ENCODE data around the gene MAP2K6. TPM values are rescaled to one million over a fixed set of nuclear protein-coding genes. Genes with fewer than 3 reads are reported as not detected.

The MAP2K6 gene
- total RNA-seq, 1 experiment from 2014 or later: 12.2 TPM

DNA sequence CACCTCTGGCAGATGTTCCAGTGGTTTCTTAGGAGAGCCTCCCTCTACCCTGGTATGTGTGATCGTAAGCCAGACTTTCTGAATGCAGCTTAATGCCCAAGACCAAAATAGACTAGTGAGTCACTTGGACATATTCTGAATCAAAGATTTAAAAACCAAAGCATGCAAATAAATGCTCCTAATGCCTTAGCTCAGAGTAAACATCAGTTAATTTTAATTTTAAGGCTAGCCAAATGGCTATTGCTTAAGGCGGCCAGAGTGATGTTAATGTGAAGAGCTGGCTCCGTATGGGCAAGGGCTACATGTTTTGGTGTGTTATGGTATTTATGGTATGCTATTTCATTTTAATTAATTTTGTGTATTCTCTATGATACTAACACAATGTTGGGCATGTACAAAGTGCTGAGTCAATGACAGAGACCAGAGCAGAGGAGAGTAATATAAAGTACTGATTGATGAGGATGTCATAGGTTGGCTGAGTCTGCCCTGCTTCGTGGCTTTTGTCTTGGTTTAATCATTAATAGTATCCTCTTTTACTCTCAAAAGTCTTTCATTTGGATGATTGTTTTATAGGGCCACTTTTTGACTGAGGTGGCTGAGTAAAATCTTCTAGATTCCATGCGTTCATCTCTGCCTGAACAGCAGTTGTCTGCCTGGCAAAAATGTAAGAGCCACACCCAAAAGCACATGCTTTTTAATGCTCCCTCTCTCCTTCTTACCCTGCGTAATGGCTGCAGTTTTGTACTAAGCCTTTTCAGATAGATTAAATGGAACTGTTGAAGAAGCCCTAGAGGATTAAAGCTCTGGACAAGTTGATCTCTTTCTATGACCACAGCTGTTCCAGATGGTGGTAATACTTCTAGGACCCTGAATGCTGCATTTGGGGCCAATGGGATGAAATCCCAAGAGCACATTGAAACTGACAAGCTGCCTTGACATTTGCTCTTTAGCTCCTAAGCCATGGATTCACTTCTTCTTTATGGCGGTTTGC is 59.6 kb downstream of the MAP2K6 start:
- 0 out of 2 replicates have a peak overlapping the region, but pooled peaks have one; percentile 2 for H3K4me2 ChIP-seq (ENCODE audit: low read length)
- peaks cover 15% of the 10 kb centered on the region for H3K4me1 ChIP-seq (ENCODE audit: insufficient read depth, low read length)
- H3K79me2 ChIP-seq (ENCODE audit: low read length): no peaks in the 10 kb centered on the region
- ATAC-seq: peak; percentile 84
- 0 out of 2 replicates have a peak overlapping the region, but pooled peaks have one; percentile 5 for H3K27ac ChIP-seq (ENCODE audit: low read length)
- ChIA-PET CTCF (no interaction called here), POLR2A (ENCODE audit: unreplicated experiment) (interaction anchor here (0.6 kb wide), 1 partner anchor 36 kb away, joined by 3 read pairs; no protein-coding TSS in a partner anchor)
- H3K9me3 ChIP-seq (ENCODE audit: low read length): no peaks in the 10 kb centered on the region
- H2AFZ ChIP-seq (ENCODE audit: low read length): peak overlapping the region; percentile 16; the same call in 1 of the 2 replicates
- BruUV-seq (replicated peaks): no TSS peak
- H3K9me2 ChIP-seq (replicated peaks; ENCODE audit: low read length): no peaks in the 10 kb centered on the region
- DNase-seq: peak; percentile 18
- TF ChIP-seq EZH2phosphoT487 (IDR thresholded peaks at IDR 0.05; ENCODE audit: borderline replicate concordance, low read length): no peak
- no peak for TF ChIP-seq EZH2 (IDR thresholded peaks at IDR 0.05; ENCODE audit: low read length, unreplicated experiment)
- TF ChIP-seq, protein P1, sequence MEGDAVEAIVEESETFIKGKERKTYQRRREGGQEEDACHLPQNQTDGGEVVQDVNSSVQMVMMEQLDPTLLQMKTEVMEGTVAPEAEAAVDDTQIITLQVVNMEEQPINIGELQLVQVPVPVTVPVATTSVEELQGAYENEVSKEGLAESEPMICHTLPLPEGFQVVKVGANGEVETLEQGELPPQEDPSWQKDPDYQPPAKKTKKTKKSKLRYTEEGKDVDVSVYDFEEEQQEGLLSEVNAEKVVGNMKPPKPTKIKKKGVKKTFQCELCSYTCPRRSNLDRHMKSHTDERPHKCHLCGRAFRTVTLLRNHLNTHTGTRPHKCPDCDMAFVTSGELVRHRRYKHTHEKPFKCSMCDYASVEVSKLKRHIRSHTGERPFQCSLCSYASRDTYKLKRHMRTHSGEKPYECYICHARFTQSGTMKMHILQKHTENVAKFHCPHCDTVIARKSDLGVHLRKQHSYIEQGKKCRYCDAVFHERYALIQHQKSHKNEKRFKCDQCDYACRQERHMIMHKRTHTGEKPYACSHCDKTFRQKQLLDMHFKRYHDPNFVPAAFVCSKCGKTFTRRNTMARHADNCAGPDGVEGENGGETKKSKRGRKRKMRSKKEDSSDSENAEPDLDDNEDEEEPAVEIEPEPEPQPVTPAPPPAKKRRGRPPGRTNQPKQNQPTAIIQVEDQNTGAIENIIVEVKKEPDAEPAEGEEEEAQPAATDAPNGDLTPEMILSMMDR (conservative IDR thresholded peaks at IDR 0.05; ENCODE audit: low read depth, low read length): no peak
- intact Hi-C loops (cut with micrococcal nuclease): loop anchor here (5.0 kb wide), 1 partner anchor 137 kb away; no protein-coding TSS in a partner anchor
- H3K9ac ChIP-seq (ENCODE audit: low read length): no peak overlapping the region
- no peaks in the 10 kb centered on the region for H3K36me3 ChIP-seq (ENCODE audit: low read depth, low read length)
- no peaks in the 10 kb centered on the region for H3K27me3 ChIP-seq (ENCODE audit: low read length)
- H3K4me3 ChIP-seq (ENCODE audit: low read length): no peak overlapping the region
- no peaks in the 10 kb centered on the region for H4K20me1 ChIP-seq (ENCODE audit: low read length)
- no peaks in the 10 kb centered on the region for H3F3A ChIP-seq (ENCODE audit: low read length, unreplicated experiment)

DNA sequence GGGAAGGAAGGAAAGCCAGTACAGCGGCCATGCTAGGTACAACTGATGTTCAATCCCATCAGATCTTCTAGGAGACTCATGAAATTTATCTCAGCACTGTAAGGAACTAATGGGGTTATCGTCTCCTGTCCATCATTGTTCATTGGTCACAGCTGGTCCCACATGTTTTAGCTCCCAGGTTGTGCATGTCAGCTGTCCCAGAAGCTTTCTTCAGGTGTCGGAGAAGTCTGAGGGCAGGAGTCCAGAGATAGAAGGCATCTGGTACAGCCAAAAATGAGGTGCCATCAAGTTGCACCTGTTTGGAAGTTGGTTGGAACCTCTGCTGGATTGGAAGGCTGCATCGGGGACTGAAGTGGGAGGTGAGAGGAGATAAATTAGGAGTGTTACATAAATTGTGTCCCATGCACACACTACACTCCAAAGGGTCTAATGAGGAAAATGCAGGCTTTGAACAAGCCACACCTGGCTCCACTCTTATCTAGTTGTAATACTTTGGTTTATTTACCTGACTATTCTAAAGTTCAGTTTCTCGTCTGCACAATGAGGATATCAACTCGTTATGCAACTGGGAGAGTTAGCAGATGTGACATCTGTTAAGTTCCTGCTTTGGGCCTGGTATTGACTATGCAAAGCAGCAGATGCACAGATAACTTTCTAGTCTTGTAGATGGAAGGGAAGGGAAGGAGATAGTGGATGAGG is 62.9 kb downstream of the MAP2K6 start:
- Histone ChIP-seq H2AFZ (ENCODE audit: low read length) (no peak overlapping the region), H3K9me3 (ENCODE audit: low read length) (no peaks in the 10 kb centered on the region), H3K79me2 (ENCODE audit: low read length) (no peaks in the 10 kb centered on the region), H3K27ac (ENCODE audit: low read length) (no peak overlapping the region), H3K4me1 (ENCODE audit: insufficient read depth, low read length) (peaks cover 15% of the 10 kb centered on the region), H3K4me2 (ENCODE audit: low read length) (no peak overlapping the region), H3K9ac (ENCODE audit: low read length) (no peak overlapping the region), H3K27me3 (ENCODE audit: low read length) (no peaks in the 10 kb centered on the region), H4K20me1 (ENCODE audit: low read length) (no peaks in the 10 kb centered on the region), H3K9me2 (replicated peaks; ENCODE audit: low read length) (no peaks in the 10 kb centered on the region), H3K36me3 (ENCODE audit: low read depth, low read length) (no peaks in the 10 kb centered on the region), H3K4me3 (ENCODE audit: low read length) (no peak overlapping the region), H3F3A (ENCODE audit: low read length, unreplicated experiment) (no peaks in the 10 kb centered on the region)
- TF ChIP-seq, protein P1 (conservative IDR thresholded peaks at IDR 0.05; ENCODE audit: low read depth, low read length): no peak
- TF ChIP-seq EZH2 (IDR thresholded peaks at IDR 0.05; ENCODE audit: low read length, unreplicated experiment): no peak
- TF ChIP-seq EZH2phosphoT487 (IDR thresholded peaks at IDR 0.05; ENCODE audit: borderline replicate concordance, low read length): no peak
- ATAC-seq: no peak
- intact Hi-C loops (cut with micrococcal nuclease): loop anchor here (5.0 kb wide), 1 partner anchor 40 kb away; no protein-coding TSS in a partner anchor
- DNase-seq: no peak
- no TSS peak for BruUV-seq (replicated peaks)
- CTCF ChIA-PET: no interaction called here
- POLR2A ChIA-PET (ENCODE audit: unreplicated experiment): no interaction called here

Measured in PC-3 (cell line).